CD4-positive, alpha-beta T cell (primary cell): ENCODE data around the gene UBE2O. TPM values are rescaled to one million over a fixed set of nuclear protein-coding genes. Genes with fewer than 3 reads are reported as not detected.

ENCODE experiments used
- ATAC-seq: fragments of 200-7000 bp; cut with Tn5 transposase; one replicate; pipeline ENCODE4 v1.10.0; 2022; ENCODE audit warnings: mild to moderate bottlenecking; ENCODE audit not compliant: poor library complexity
- CTCF ChIA-PET: fragments of 350-600 bp; sonication (Branson Sonifier 250); formaldehyde crosslinking; loops from one replicate; lab custom pipeline; 2021; ENCODE audit warnings: antibody characterized with exemption, inconsistent platforms; lab: Charles Lee
- POLR2A ChIA-PET: fragments of 350-600 bp; sonication (Branson Sonifier 250); formaldehyde crosslinking; loops from one replicate; lab custom pipeline; 2021; ENCODE audit warnings: antibody characterized with exemption, inconsistent platforms; lab: Charles Lee
- DNase-seq, 14 experiments: peaks; one replicate each; pipeline ENCODE4 v3.0.0-alpha.2; 2013 to 2020; ENCODE audit warnings: mixed read lengths in 2 of 14
- H3K27ac ChIP-seq, 2 donors: one replicate each; pipeline versions ENCODE4 v1.5.1 to v1.7.0; 2013; ENCODE audit warnings: low read length in 2 of 2, low read depth in 1 of 2, mild to moderate bottlenecking in 1 of 2
- H3K27me3 ChIP-seq, 2 experiments: 1 replicate in 1 of 2; 2 replicates in 1 of 2; pipeline versions ENCODE4 v1.6.1 to v1.7.0; 2013; ENCODE audit warnings: low read length in 2 of 2, control low read depth in 1 of 2, mild to moderate bottlenecking in 1 of 2, moderate library complexity in 1 of 2; ENCODE audit not compliant: insufficient read depth in 2 of 2, control insufficient read depth in 1 of 2
- H3K36me3 ChIP-seq: one replicate; pipeline ENCODE4 v1.6.1; 2013; ENCODE audit warnings: low read length, control low read depth; ENCODE audit not compliant: insufficient read depth
- H3K4me1 ChIP-seq: one replicate; pipeline ENCODE4 v1.6.1; 2013; ENCODE audit warnings: low read length, control low read depth; ENCODE audit not compliant: insufficient read depth
- H3K4me3 ChIP-seq: one replicate; pipeline ENCODE4 v1.5.1; 2013; ENCODE audit warnings: mild to moderate bottlenecking, low read length, moderate library complexity
- H3K9me3 ChIP-seq, 2 experiments: 1 replicate in 1 of 2; 2 replicates in 1 of 2; pipeline versions ENCODE4 v1.6.1 to v1.7.0; 2013; ENCODE audit warnings: low read length in 2 of 2, mild to moderate bottlenecking in 2 of 2, control low read depth in 1 of 2, moderate library complexity in 1 of 2; ENCODE audit not compliant: control insufficient read depth in 1 of 2, insufficient read depth in 1 of 2
- H3K27ac Mint-ChIP-seq: one replicate; pipeline ENCODE4 v1.8.0; 2020; ENCODE audit warnings: mixed read lengths
- H3K27me3 Mint-ChIP-seq: one replicate; pipeline ENCODE4 v1.8.0; 2021; ENCODE audit warnings: mixed read lengths
- H3K36me3 Mint-ChIP-seq: one replicate; pipeline ENCODE4 v1.8.0; 2021; ENCODE audit warnings: low read depth, mixed read lengths
- H3K4me1 Mint-ChIP-seq: one replicate; pipeline ENCODE4 v1.8.0; 2021; ENCODE audit warnings: low read depth, mixed read lengths
- H3K4me3 Mint-ChIP-seq: one replicate; pipeline ENCODE4 v1.8.0; 2020; ENCODE audit warnings: mild to moderate bottlenecking, mixed read lengths
- H3K9me3 Mint-ChIP-seq: one replicate; pipeline ENCODE4 v1.8.0; 2020; ENCODE audit warnings: mixed read lengths
- intact Hi-C, 2 experiments: fragments of 100-400 bp; cut with DNase I in 1 of 2; cut with micrococcal nuclease in 1 of 2; formaldehyde crosslinking; loops; one replicate each; pipeline versions ENCODE4 v1.15.1 to v1.9.0; 2023 to 2025; cut with DNase I, micrococcal nuclease
- total RNA-seq, 174 experiments: library from RNA in 2 of 174; stranded (reverse) in 2 of 174; gene quantifications; one replicate each; pipeline ENCODE4 v1.2.3 and lab custom pipeline; 2021 to 2026
- TF ChIP-seq, protein P1 (sequence below): fragments of 200-600 bp; IDR thresholded peaks from one replicate; pipeline ENCODE4 v1.8.0; 2022; ENCODE audit warnings: antibody characterized with exemption, mild to moderate bottlenecking

UBE2O gene
- total RNA-seq, 2 experiments from 2014 or later = 22.7 to 25.1 TPM

DNA sequence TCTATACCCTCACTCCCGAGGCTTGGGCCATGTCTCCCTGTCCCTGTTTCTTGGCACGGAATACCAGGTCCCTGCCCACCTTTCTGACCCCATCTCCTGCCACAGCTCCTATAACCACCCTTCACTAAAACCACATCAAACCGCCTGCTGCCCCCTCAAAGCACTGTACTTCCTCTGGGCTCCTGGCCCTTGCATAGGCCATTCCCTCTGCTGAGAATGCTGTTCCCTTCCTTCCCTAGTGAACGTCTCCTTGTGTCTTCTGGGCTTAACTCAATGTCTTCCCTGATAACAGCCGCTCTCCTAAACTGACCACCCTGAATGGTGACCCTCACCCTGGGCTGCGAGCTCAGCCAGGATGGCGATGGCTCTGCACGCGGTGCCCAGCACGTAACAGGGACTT, 25.1 kb upstream of the UBE2O start:
- TF ChIP-seq, protein P1, sequence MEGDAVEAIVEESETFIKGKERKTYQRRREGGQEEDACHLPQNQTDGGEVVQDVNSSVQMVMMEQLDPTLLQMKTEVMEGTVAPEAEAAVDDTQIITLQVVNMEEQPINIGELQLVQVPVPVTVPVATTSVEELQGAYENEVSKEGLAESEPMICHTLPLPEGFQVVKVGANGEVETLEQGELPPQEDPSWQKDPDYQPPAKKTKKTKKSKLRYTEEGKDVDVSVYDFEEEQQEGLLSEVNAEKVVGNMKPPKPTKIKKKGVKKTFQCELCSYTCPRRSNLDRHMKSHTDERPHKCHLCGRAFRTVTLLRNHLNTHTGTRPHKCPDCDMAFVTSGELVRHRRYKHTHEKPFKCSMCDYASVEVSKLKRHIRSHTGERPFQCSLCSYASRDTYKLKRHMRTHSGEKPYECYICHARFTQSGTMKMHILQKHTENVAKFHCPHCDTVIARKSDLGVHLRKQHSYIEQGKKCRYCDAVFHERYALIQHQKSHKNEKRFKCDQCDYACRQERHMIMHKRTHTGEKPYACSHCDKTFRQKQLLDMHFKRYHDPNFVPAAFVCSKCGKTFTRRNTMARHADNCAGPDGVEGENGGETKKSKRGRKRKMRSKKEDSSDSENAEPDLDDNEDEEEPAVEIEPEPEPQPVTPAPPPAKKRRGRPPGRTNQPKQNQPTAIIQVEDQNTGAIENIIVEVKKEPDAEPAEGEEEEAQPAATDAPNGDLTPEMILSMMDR = no peak
- ATAC-seq = no peak
- no peak for DNase-seq
- H3K4me3 ChIP-seq = no peak overlapping the region
- Mint-ChIP-seq H3K36me3 (peaks cover 19% of the 10 kb centered on the region), H3K4me3 (no peak overlapping the region), H3K9me3 (no peaks in the 10 kb centered on the region), H3K4me1 (no peaks in the 10 kb centered on the region), H3K27me3 (no peaks in the 10 kb centered on the region), H3K27ac (no peak overlapping the region)
- CTCF ChIA-PET = no interaction called here
- POLR2A ChIA-PET = no interaction called here
- H3K4me1 ChIP-seq = no peaks in the 10 kb centered on the region
- peaks cover 30% of the 10 kb centered on the region for H3K36me3 ChIP-seq
- no peak overlapping the region for H3K27ac ChIP-seq
- intact Hi-C loops = no loop called here
- no peaks in the 10 kb centered on the region for H3K27me3 ChIP-seq
- H3K9me3 ChIP-seq = no peaks in the 10 kb centered on the region

DNA sequence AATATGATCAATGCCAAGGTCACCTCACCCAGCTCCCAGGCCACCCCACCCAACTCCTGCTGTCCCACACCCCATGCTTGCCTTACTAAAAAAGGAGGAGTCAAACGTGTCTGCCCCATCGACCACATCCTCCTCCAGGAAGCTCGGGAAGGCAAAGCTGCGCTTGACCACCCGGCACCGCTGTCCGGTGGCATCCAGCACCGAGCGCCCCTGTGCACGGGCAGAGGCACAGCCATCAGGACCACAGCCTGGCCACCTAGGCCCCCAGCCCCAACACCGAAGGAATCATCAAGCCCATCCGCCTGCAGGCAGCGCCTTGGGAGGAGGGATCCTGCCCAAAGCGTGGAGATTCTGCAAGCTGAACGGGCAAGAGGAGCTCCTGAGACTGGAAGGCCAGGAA, 24.6 kb upstream of the UBE2O start:
- no peaks in the 10 kb centered on the region for H3K4me1 ChIP-seq

DNA sequence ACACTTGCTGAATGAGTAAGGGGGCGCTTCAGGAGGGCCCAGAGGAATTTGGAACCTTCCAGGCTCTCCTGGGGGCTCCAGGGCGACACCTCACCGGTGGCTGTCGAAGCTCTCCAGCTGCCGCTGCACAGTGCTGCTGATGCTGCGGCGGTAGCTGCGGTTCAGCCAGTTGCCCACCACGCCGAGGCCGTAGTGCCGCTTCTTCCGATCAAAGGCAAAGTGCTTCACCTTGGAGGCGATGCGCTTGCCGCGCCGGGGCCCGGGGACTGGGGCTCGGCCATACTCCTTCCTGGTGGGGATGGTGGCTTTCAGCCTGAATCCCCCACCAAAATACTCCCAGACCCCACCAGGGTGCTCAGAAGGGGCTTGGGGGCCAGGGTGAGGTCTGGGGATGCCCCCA, 23.8 kb upstream of the UBE2O start:
- Histone ChIP-seq H3K9me3 (no peaks in the 10 kb centered on the region), H3K27ac (no peak overlapping the region), H3K27me3 (no peaks in the 10 kb centered on the region), H3K4me1 (no peaks in the 10 kb centered on the region), H3K4me3 (no peak overlapping the region), H3K36me3 (peaks cover 42% of the 10 kb centered on the region)
- POLR2A ChIA-PET = no interaction called here
- Mint-ChIP-seq H3K27me3 (no peaks in the 10 kb centered on the region), H3K9me3 (no peaks in the 10 kb centered on the region), H3K4me3 (no peak overlapping the region), H3K4me1 (no peaks in the 10 kb centered on the region), H3K27ac (no peak overlapping the region), H3K36me3 (peaks cover 19% of the 10 kb centered on the region)
- no peak for ATAC-seq
- DNase-seq = no peak
- CTCF ChIA-PET = no interaction called here
- intact Hi-C loops = no loop called here
- TF ChIP-seq, protein P1 = no peak

More for the DNA sequence above, 24.6 kb upstream of the UBE2O start:
- ChIA-PET POLR2A (no interaction called here), CTCF (no interaction called here)
- H3K4me3 Mint-ChIP-seq = no peak overlapping the region
- ATAC-seq = no peak
- Histone ChIP-seq H3K4me3 (no peak overlapping the region), H3K27me3 (no peaks in the 10 kb centered on the region), H3K9me3 (no peaks in the 10 kb centered on the region), H3K27ac (no peak overlapping the region), H3K36me3 (peaks cover 34% of the 10 kb centered on the region)
- no peaks in the 10 kb centered on the region for H3K27me3 Mint-ChIP-seq
- peaks cover 22% of the 10 kb centered on the region for H3K36me3 Mint-ChIP-seq
- no peaks in the 10 kb centered on the region for H3K9me3 Mint-ChIP-seq
- DNase-seq = no peak
- H3K4me1 Mint-ChIP-seq = no peaks in the 10 kb centered on the region
- TF ChIP-seq, protein P1 = no peak
- intact Hi-C loops = no loop called here
- no peak overlapping the region for H3K27ac Mint-ChIP-seq
